NCI-H2107 treated with DMSO at 0.1 percent for 48 hours (cell line): ENCODE results near the gene PCDH9.

ENCODE experiments used
- DNase-seq: peaks from one replicate; lab custom pipeline; 2025; ENCODE audit not compliant: unreplicated experiment; lab: John Stamatoyannopoulos, UW

PCDH9 gene

GRCh38 chr13:67225252-67226159 is 4.6 kb downstream of the PCDH9 start:
- DNase-seq = no peak

- peak; percentile 81 for DNase-seq
Observed at GRCh38 chr13:67224148-67224846, 5.8 kb downstream of the PCDH9 start.

- no peak for DNase-seq
Observed at GRCh38 chr13:67223742-67224141, 6.4 kb downstream of the PCDH9 start.

GRCh38 chr13:67223024-67223423 is 7.1 kb downstream of the PCDH9 start:
- no peak for DNase-seq

GRCh38 chr13:67221630-67222226 is 8.4 kb downstream of the PCDH9 start:
- no peak for DNase-seq

GRCh38 chr13:67219113-67219512 is 11.0 kb downstream of the PCDH9 start:
- DNase-seq = no peak

- DNase-seq = no peak
Observed at GRCh38 chr13:67217880-67218279, 12.3 kb downstream of the PCDH9 start.

- no peak for DNase-seq
Observed at GRCh38 chr13:67216864-67217263, 13.3 kb downstream of the PCDH9 start.

GRCh38 chr13:67210208-67210607 is 19.9 kb downstream of the PCDH9 start:
- DNase-seq = no peak

- DNase-seq = no peak
Observed at GRCh38 chr13:67208552-67208951, 21.6 kb downstream of the PCDH9 start.

- peak; percentile 75 for DNase-seq
Observed at GRCh38 chr13:67204764-67205163, 25.4 kb downstream of the PCDH9 start.

GRCh38 chr13:67200605-67201004 is 29.5 kb downstream of the PCDH9 start:
- no peak for DNase-seq

GRCh38 chr13:67200183-67200582 is 30.0 kb downstream of the PCDH9 start:
- DNase-seq = no peak

GRCh38 chr13:67197704-67198103 is 32.4 kb downstream of the PCDH9 start:
- DNase-seq = no peak

GRCh38 chr13:67193979-67194378 is 36.2 kb downstream of the PCDH9 start:
- DNase-seq = no peak

GRCh38 chr13:67192751-67193150 is 37.4 kb downstream of the PCDH9 start:
- no peak for DNase-seq

GRCh38 chr13:67186995-67187569 is 43.1 kb downstream of the PCDH9 start:
- DNase-seq = no peak

GRCh38 chr13:67184247-67184646 is 45.9 kb downstream of the PCDH9 start:
- no peak for DNase-seq

- no peak for DNase-seq
Observed at GRCh38 chr13:67183151-67183550, 47.0 kb downstream of the PCDH9 start.

- DNase-seq = no peak
Observed at GRCh38 chr13:67175836-67176459, 54.2 kb downstream of the PCDH9 start.

- DNase-seq = no peak
Observed at GRCh38 chr13:67168384-67168783, 61.8 kb downstream of the PCDH9 start.
